Tibial artery (tissue), 4 donors: ENCODE measurements around the gene TMCC1.
A peak's percentile ranks its signal among the peaks of the same experiment; 100 is the strongest.

Experiments
- DNase-seq, 2 donors: peaks; one replicate each; pipeline ENCODE4 v3.0.0-alpha.2; 2019
- H3K27ac ChIP-seq, 2 donors: fragments of 200-600 bp; sonication (generic) in 1 of 2; 1 replicate in 1 of 2; 2 replicates in 1 of 2; pipeline ENCODE4 v1.5.1; 2018 to 2019; ENCODE audit warnings: mild to moderate bottlenecking in 1 of 2
- H3K27me3 ChIP-seq, 2 donors: fragments of 200-600 bp; sonication (generic) in 1 of 2; one replicate each; pipeline versions ENCODE4 v1.5.1 to v1.6.0; 2016 to 2019
- H3K36me3 ChIP-seq, 3 donors: fragments of 200-600 bp; sonication (generic) in 2 of 3; one replicate each; pipeline ENCODE4 v1.5.1; 2016 to 2019; ENCODE audit warnings: mild to moderate bottlenecking in 2 of 3
- H3K4me1 ChIP-seq, 4 donors: fragments of 200-600 bp; sonication (generic) in 2 of 4; 1 replicate in 3 of 4; 2 replicates in 1 of 4; pipeline ENCODE4 v1.5.1; 2016 to 2019
- H3K4me3 ChIP-seq, 2 donors: fragments of 200-600 bp; sonication (generic) in 1 of 2; 1 replicate in 1 of 2; 2 replicates in 1 of 2; pipeline ENCODE4 v1.5.1; 2018 to 2019; ENCODE audit warnings: mild to moderate bottlenecking in 2 of 2
- H3K9me3 ChIP-seq, 3 donors: fragments of 200-600 bp; sonication (generic) in 1 of 3; one replicate each; pipeline ENCODE4 v1.5.1; 2016 to 2019
- CTCF ChIP-seq, 2 experiments: fragments of 200-600 bp in 1 of 2; fragments of 450-650 bp in 1 of 2; IDR thresholded peaks; one replicate each; pipeline ENCODE4 v1.5.1; 2017 to 2019; ENCODE audit warnings: antibody characterized with exemption in 2 of 2, mild to moderate bottlenecking in 1 of 2, moderate library complexity in 1 of 2
- intact Hi-C: fragments of 100-400 bp; cut with DNase I; formaldehyde crosslinking; loops from one replicate; pipeline ENCODE4 v1.15.0; 2023; ENCODE audit warnings: low total_unique reads

TMCC1 gene

GRCh38 chr3:129937717-129938116, 44.2 kb upstream of the TMCC1 start:
- Histone ChIP-seq H3K4me3 (no peak overlapping the region), H3K27me3 (no peaks in the 10 kb centered on the region), H3K27ac (no peak overlapping the region), H3K9me3 (no peaks in the 10 kb centered on the region), H3K36me3 (no peaks in the 10 kb centered on the region), H3K4me1 (peaks cover 0 to 5% (median 0%) of the 10 kb centered on the region in 4 donors)
- no peak for DNase-seq
- intact Hi-C loops = loop anchor here (5.0 to 10.0 kb wide), 2 partner anchors 93 to 445 kb away; no protein-coding TSS in a partner anchor
- TF ChIP-seq CTCF (IDR thresholded peaks at IDR 0.05) = no peak

- intact Hi-C loops = loop anchor here (5.0 to 10.0 kb wide), 2 partner anchors 92 to 444 kb away; no protein-coding TSS in a partner anchor
Measured at GRCh38 chr3:129936757-129937156, 43.2 kb upstream of the TMCC1 start.

GRCh38 chr3:129934234-129935123, 41.0 kb upstream of the TMCC1 start:
- Histone ChIP-seq H3K36me3 (no peaks in the 10 kb centered on the region), H3K27ac (no peak overlapping the region), H3K9me3 (peaks cover 0 to 15% (median 4%) of the 10 kb centered on the region in 3 donors), H3K4me3 (no peak overlapping the region), H3K27me3 (no peaks in the 10 kb centered on the region), H3K4me1 (peaks cover 0 to 5% (median 0%) of the 10 kb centered on the region in 4 donors)
- no peak for DNase-seq
- intact Hi-C loops = loop anchor here (5.0 to 10.0 kb wide), 4 partner anchors 90 to 442 kb away; no protein-coding TSS in a partner anchor
- peak; percentile 87 to 90 for TF ChIP-seq CTCF (IDR thresholded peaks at IDR 0.05)

More at GRCh38 chr3:129936757-129937156, 43.2 kb upstream of the TMCC1 start:
- no peaks in the 10 kb centered on the region for H3K36me3 ChIP-seq
- no peaks in the 10 kb centered on the region for H3K9me3 ChIP-seq
- H3K27me3 ChIP-seq = no peaks in the 10 kb centered on the region
- no peak for TF ChIP-seq CTCF (IDR thresholded peaks at IDR 0.05)
- peaks cover 0 to 5% (median 0%) of the 10 kb centered on the region in 4 donors for H3K4me1 ChIP-seq
- no peak for DNase-seq
- H3K27ac ChIP-seq = peak overlapping the region in 1 of 2 donors; percentile 32
- H3K4me3 ChIP-seq = peak overlapping the region; percentile 40 to 47

GRCh38 chr3:129933471-129933870, 40.0 kb upstream of the TMCC1 start:
- H3K27ac ChIP-seq = no peak overlapping the region
- no peak overlapping the region for H3K4me3 ChIP-seq
- peaks cover 0 to 5% (median 0%) of the 10 kb centered on the region in 4 donors for H3K4me1 ChIP-seq
- intact Hi-C loops = loop anchor here (5.0 to 10.0 kb wide), 3 partner anchors 89 to 301 kb away; no protein-coding TSS in a partner anchor
- H3K27me3 ChIP-seq = no peaks in the 10 kb centered on the region
- peaks cover 3 to 23% (median 13%) of the 10 kb centered on the region in 3 donors for H3K9me3 ChIP-seq
- no peak for TF ChIP-seq CTCF (IDR thresholded peaks at IDR 0.05)
- DNase-seq = no peak
- H3K36me3 ChIP-seq = no peaks in the 10 kb centered on the region

- Histone ChIP-seq H3K27me3 (peaks cover 0 to 6% of the 10 kb centered on the region in 2 donors), H3K4me1 (peaks cover 0 to 4% (median 0%) of the 10 kb centered on the region in 4 donors), H3K27ac (no peak overlapping the region), H3K9me3 (peaks cover 3 to 23% (median 13%) of the 10 kb centered on the region in 3 donors), H3K4me3 (no peak overlapping the region), H3K36me3 (no peaks in the 10 kb centered on the region)
- no peak for TF ChIP-seq CTCF (IDR thresholded peaks at IDR 0.05)
- intact Hi-C loops = no loop called here
- no peak for DNase-seq
Measured at GRCh38 chr3:129929383-129929782, 35.9 kb upstream of the TMCC1 start.
